ENCODE data around the gene ATRN.
A peak's percentile ranks its signal among the peaks of the same experiment; 100 is the strongest.

Gene ATRN

DNA sequence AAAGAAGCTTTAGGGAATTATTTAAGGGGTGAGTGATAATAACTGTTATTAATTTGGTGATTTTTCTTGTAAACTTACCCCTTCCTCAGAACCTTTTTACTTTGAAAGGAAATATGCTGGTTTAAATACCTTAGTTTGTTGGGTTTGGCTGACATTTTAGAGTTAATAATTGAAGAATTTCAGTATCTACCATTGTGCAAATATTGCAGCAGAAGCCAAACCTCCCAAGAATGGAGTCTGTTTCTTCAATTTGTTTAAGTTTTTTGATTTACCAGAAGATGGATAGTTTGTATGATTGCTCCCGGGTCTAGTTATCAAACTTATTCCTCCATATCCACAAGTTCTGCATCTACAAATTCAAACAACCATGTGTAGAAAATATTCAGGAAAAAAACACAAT lies 77.1 kb downstream of the ATRN start:
- H3K36me3 ChIP-seq (ENCODE audit: control insufficient read depth in 1 of 2, insufficient read depth in 2 of 2, low read length in 2 of 2) = no peaks in the 10 kb centered on the region
- no peak overlapping the region for H3K23ac ChIP-seq (ENCODE audit: low read length)
- H2BK120ac ChIP-seq (ENCODE audit: insufficient read depth, low read length, poor library complexity) = no peak overlapping the region
- no peaks in the 10 kb centered on the region for H3K79me2 ChIP-seq (ENCODE audit: control insufficient read depth, insufficient read depth, low read length, poor library complexity)
- H4K91ac ChIP-seq (ENCODE audit: low read depth, low read length) = no peak overlapping the region
- H3K14ac ChIP-seq (ENCODE audit: low read length) = no peak overlapping the region
- H3K4me1 ChIP-seq (ENCODE audit: control insufficient read depth in 1 of 2, insufficient read depth in 2 of 2, low read length in 2 of 2) = no peaks in the 10 kb centered on the region
- H3K9ac ChIP-seq (ENCODE audit: low read length) = no peak overlapping the region
- H3K4me3 ChIP-seq (ENCODE audit: low read depth, low read length) = no peak overlapping the region
- H4K12ac ChIP-seq (ENCODE audit: low read depth, low read length) = no peak overlapping the region
- H4K8ac ChIP-seq (ENCODE audit: low read depth, low read length) = no peak overlapping the region
- H2BK5ac ChIP-seq (ENCODE audit: low read depth, low read length, poor library complexity) = no peak overlapping the region
- no peaks in the 10 kb centered on the region for H3K27me3 ChIP-seq (ENCODE audit: insufficient read depth, low read length)
- no CpG with 5 or more reads among the region's 1 CpG for WGBS (ENCODE audit: extremely low coverage, insufficient coverage, insufficient read length)
- no peak overlapping the region for H3K4me2 ChIP-seq (ENCODE audit: low read length)
- H2AK5ac ChIP-seq (ENCODE audit: low read length) = no peak overlapping the region
- H2BK12ac ChIP-seq (ENCODE audit: low read length) = no peak overlapping the region
- H3K4ac ChIP-seq (ENCODE audit: low read depth, low read length) = no peak overlapping the region
- H3K9me3 ChIP-seq (ENCODE audit: insufficient read depth, low read depth, low read length) = no peaks in the 10 kb centered on the region
- no peak for DNase-seq
- no peak overlapping the region for H3K18ac ChIP-seq (ENCODE audit: low read length)
- H3K79me1 ChIP-seq (ENCODE audit: low read length) = no peaks in the 10 kb centered on the region
- no peak overlapping the region for H3K27ac ChIP-seq (ENCODE audit: low read depth, low read length)
- H2AFZ ChIP-seq (ENCODE audit: insufficient read depth, low read length, poor library complexity) = no peak overlapping the region

DNA sequence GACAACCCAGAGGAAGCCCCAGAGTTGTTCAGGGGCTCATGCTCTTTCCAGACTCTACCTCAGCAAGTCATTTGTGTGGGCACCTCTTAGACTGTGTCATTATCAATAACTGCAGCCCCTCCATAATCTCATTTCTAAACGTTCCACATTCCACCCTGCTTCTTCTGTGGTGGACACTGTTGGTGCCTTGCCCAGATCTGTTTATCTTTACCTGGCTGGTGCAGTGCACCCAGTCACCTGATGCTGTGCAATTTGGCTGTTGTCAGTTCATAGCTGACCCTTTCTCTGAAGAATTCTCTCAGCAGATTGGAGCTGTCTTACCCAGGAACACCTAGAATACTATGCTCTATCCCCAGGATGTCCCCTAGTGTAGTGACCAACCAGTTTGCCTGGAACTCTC lies 80.0 kb downstream of the ATRN start:
- H2BK5ac ChIP-seq (ENCODE audit: low read depth, low read length, poor library complexity) = no peak overlapping the region
- no CpG with 5 or more reads among the region's 1 CpG for WGBS (ENCODE audit: extremely low coverage, insufficient coverage, insufficient read length)
- H2BK120ac ChIP-seq (ENCODE audit: insufficient read depth, low read length, poor library complexity) = no peak overlapping the region
- no peaks in the 10 kb centered on the region for H3K27me3 ChIP-seq (ENCODE audit: insufficient read depth, low read length)
- no peak overlapping the region for H4K8ac ChIP-seq (ENCODE audit: low read depth, low read length)
- no peaks in the 10 kb centered on the region for H3K79me2 ChIP-seq (ENCODE audit: control insufficient read depth, insufficient read depth, low read length, poor library complexity)
- H2AK5ac ChIP-seq (ENCODE audit: low read length) = no peak overlapping the region
- no peak for DNase-seq
- no peak overlapping the region for H4K91ac ChIP-seq (ENCODE audit: low read depth, low read length)
- H2AFZ ChIP-seq (ENCODE audit: insufficient read depth, low read length, poor library complexity) = no peak overlapping the region
- H3K36me3 ChIP-seq (ENCODE audit: control insufficient read depth in 1 of 2, insufficient read depth in 2 of 2, low read length in 2 of 2) = no peaks in the 10 kb centered on the region
- H2BK12ac ChIP-seq (ENCODE audit: low read length) = no peak overlapping the region
- H3K14ac ChIP-seq (ENCODE audit: low read length) = no peak overlapping the region
- no peak overlapping the region for H3K4me3 ChIP-seq (ENCODE audit: low read depth, low read length)
- no peaks in the 10 kb centered on the region for H3K4me1 ChIP-seq (ENCODE audit: control insufficient read depth in 1 of 2, insufficient read depth in 2 of 2, low read length in 2 of 2)
- no peak overlapping the region for H3K9ac ChIP-seq (ENCODE audit: low read length)
- H3K9me3 ChIP-seq (ENCODE audit: insufficient read depth, low read depth, low read length) = no peaks in the 10 kb centered on the region
- no peak overlapping the region for H3K23ac ChIP-seq (ENCODE audit: low read length)
- H4K12ac ChIP-seq (ENCODE audit: low read depth, low read length) = peak overlapping the region; percentile 18
- no peaks in the 10 kb centered on the region for H3K79me1 ChIP-seq (ENCODE audit: low read length)
- no peak overlapping the region for H3K27ac ChIP-seq (ENCODE audit: low read depth, low read length)
- H3K4me2 ChIP-seq (ENCODE audit: low read length) = no peak overlapping the region
- no peak overlapping the region for H3K4ac ChIP-seq (ENCODE audit: low read depth, low read length)
- no peak overlapping the region for H3K18ac ChIP-seq (ENCODE audit: low read length)

DNA sequence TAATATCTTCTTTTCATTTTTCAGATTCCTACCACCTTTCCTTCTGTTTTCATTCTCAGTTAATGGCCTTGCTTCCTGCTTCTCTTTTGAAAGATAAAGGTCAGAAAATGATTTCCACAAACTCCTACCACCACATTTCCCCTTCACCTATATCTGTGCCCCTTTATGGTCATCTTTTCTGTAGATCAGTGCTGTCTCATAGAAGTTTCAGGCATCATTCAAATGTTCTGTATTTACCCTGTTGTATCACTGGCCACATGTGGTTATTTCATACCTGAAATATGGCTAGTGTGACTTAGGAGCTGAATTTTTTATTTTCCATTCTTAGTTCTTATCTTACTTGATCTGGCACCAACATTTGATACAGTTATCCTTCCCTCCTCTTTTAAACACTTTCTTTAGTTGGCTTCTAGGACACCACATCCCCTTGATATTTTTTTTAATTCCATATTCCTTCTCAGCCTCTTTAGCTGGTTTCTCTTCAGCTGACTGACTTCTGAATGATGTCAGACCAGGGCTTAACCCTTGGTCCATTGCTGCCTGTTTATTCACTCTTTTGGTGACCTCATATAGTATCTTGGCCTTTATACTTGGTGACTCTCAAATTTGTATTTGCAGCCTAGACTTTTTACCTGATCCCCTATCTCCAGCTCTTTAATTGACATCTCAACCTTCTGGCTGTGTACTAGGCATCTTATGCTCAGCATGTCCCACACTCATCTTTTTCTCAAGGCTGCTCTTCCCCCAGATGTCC lies 81.0 kb downstream of the ATRN start:
- H3K9ac ChIP-seq (ENCODE audit: low read length) = no peak overlapping the region
- H3K79me1 ChIP-seq (ENCODE audit: low read length) = no peaks in the 10 kb centered on the region
- no peak overlapping the region for H3K4me2 ChIP-seq (ENCODE audit: low read length)
- no peak overlapping the region for H2AFZ ChIP-seq (ENCODE audit: insufficient read depth, low read length, poor library complexity)
- H3K4me3 ChIP-seq (ENCODE audit: low read depth, low read length) = no peak overlapping the region
- no peaks in the 10 kb centered on the region for H3K79me2 ChIP-seq (ENCODE audit: control insufficient read depth, insufficient read depth, low read length, poor library complexity)
- H3K18ac ChIP-seq (ENCODE audit: low read length) = no peak overlapping the region
- H3K27ac ChIP-seq (ENCODE audit: low read depth, low read length) = no peak overlapping the region
- no peak for DNase-seq
- H3K4ac ChIP-seq (ENCODE audit: low read depth, low read length) = no peak overlapping the region
- H3K14ac ChIP-seq (ENCODE audit: low read length) = no peak overlapping the region
- no peak overlapping the region for H2BK12ac ChIP-seq (ENCODE audit: low read length)
- H2AK5ac ChIP-seq (ENCODE audit: low read length) = no peak overlapping the region
- no peak overlapping the region for H4K12ac ChIP-seq (ENCODE audit: low read depth, low read length)
- H2BK5ac ChIP-seq (ENCODE audit: low read depth, low read length, poor library complexity) = no peak overlapping the region
- no peak overlapping the region for H3K23ac ChIP-seq (ENCODE audit: low read length)
- H3K36me3 ChIP-seq (ENCODE audit: control insufficient read depth in 1 of 2, insufficient read depth in 2 of 2, low read length in 2 of 2) = no peaks in the 10 kb centered on the region
- no peaks in the 10 kb centered on the region for H3K4me1 ChIP-seq (ENCODE audit: control insufficient read depth in 1 of 2, insufficient read depth in 2 of 2, low read length in 2 of 2)
- H3K27me3 ChIP-seq (ENCODE audit: insufficient read depth, low read length) = no peaks in the 10 kb centered on the region
- no peak overlapping the region for H4K91ac ChIP-seq (ENCODE audit: low read depth, low read length)
- no peak overlapping the region for H2BK120ac ChIP-seq (ENCODE audit: insufficient read depth, low read length, poor library complexity)
- H3K9me3 ChIP-seq (ENCODE audit: insufficient read depth, low read depth, low read length) = no peaks in the 10 kb centered on the region
- H4K8ac ChIP-seq (ENCODE audit: low read depth, low read length) = no peak overlapping the region

DNA sequence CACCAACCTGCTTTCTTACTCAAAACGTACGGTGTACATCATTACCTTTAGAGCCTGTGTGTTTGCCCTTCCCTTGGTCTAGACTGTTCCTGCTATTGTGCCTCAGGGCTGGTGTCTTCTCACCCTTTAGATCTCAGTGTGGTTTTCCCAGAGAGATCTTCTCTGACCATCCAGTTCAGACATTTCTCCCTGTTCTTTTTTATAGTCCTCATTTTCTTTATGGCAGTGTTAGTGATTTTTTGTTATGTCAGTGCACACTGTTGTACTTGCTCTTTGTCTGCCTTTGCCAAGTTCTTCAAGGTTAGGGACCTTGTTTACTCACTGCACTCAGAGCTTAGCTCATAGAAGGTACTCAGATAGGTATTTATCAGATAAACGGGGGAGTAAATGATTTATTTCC lies 82.8 kb downstream of the ATRN start:
- H3K23ac ChIP-seq (ENCODE audit: low read length) = no peak overlapping the region
- no peak overlapping the region for H4K91ac ChIP-seq (ENCODE audit: low read depth, low read length)
- no peak overlapping the region for H3K27ac ChIP-seq (ENCODE audit: low read depth, low read length)
- no peak overlapping the region for H2BK12ac ChIP-seq (ENCODE audit: low read length)
- no peak overlapping the region for H2BK5ac ChIP-seq (ENCODE audit: low read depth, low read length, poor library complexity)
- H3K4me2 ChIP-seq (ENCODE audit: low read length) = no peak overlapping the region
- H4K8ac ChIP-seq (ENCODE audit: low read depth, low read length) = no peak overlapping the region
- H3K79me1 ChIP-seq (ENCODE audit: low read length) = no peaks in the 10 kb centered on the region
- no peak overlapping the region for H2AK5ac ChIP-seq (ENCODE audit: low read length)
- no peaks in the 10 kb centered on the region for H3K4me1 ChIP-seq (ENCODE audit: control insufficient read depth in 1 of 2, insufficient read depth in 2 of 2, low read length in 2 of 2)
- H3K27me3 ChIP-seq (ENCODE audit: insufficient read depth, low read length) = no peaks in the 10 kb centered on the region
- H3K9me3 ChIP-seq (ENCODE audit: insufficient read depth, low read depth, low read length) = no peaks in the 10 kb centered on the region
- DNase-seq = no peak
- WGBS (ENCODE audit: extremely low coverage, insufficient coverage, insufficient read length) = no CpG with 5 or more reads among the region's 3 CpGs
- H3K79me2 ChIP-seq (ENCODE audit: control insufficient read depth, insufficient read depth, low read length, poor library complexity) = no peaks in the 10 kb centered on the region
- no peak overlapping the region for H2AFZ ChIP-seq (ENCODE audit: insufficient read depth, low read length, poor library complexity)
- H2BK120ac ChIP-seq (ENCODE audit: insufficient read depth, low read length, poor library complexity) = no peak overlapping the region
- no peak overlapping the region for H3K4me3 ChIP-seq (ENCODE audit: low read depth, low read length)
- no peak overlapping the region for H3K9ac ChIP-seq (ENCODE audit: low read length)
- no peak overlapping the region for H3K14ac ChIP-seq (ENCODE audit: low read length)
- no peak overlapping the region for H3K18ac ChIP-seq (ENCODE audit: low read length)
- no peaks in the 10 kb centered on the region for H3K36me3 ChIP-seq (ENCODE audit: control insufficient read depth in 1 of 2, insufficient read depth in 2 of 2, low read length in 2 of 2)
- no peak overlapping the region for H3K4ac ChIP-seq (ENCODE audit: low read depth, low read length)
- H4K12ac ChIP-seq (ENCODE audit: low read depth, low read length) = no peak overlapping the region
